ENCODE results near the gene OGN.

The OGN gene

DNA sequence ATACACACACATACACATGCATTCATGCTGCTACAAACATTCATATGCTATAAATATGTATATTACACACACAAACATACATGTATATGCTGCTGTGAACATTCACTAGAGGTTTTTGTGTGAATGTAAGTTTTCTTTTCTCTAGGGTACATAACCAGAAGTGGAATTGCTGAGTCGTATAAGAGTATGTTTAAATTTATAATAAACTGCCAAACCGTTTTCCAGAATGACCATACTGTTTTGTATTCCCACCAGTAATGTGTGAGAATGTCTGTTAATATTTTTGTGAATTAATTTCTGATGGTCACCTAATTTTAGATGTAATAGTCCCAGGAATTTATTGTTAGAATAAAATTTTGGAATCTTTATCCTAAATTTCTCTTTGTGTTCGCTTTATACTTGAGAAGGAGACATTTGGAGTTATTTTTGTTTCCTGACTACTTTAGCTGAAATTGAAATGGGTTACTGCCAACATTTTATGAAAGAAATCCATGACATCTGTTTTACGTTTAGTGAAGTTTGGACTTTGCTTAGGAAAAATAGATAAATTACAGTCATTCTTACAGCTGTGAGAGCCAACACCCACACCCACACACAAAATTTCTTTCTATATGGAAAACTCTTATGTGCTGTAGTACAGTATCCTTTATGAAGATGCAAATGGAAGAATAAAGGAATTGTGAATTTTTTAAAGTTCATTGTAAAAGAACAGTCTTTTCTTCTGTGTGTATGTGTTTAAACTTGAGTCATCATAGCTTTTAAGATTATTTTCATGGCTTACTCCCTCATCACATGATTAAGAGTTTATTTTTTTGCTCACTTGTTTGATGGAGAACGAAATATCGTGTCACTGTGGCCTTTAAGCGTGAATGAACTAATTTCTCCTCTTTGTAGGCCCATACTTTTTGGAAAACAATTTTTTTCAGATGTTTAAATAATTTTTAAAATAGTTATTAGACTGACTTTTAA lies 54.3 kb downstream of the OGN start:
- peaks cover 14% of the 10 kb centered on the region for H3K36me3 ChIP-seq (ENCODE audit: control insufficient read depth, insufficient read depth, low read length)
- no peak overlapping the region for H3K4me3 ChIP-seq (ENCODE audit: extremely low read depth, insufficient read depth, low read length, poor library complexity, severe bottlenecking)
- no CpG with 5 or more reads among the region's 7 CpGs for WGBS, 2 experiments (ENCODE audit: insufficient coverage in 2 of 2)
- peaks cover 15% of the 10 kb centered on the region for H3K9me3 ChIP-seq (ENCODE audit: control insufficient read depth, low read length)
- H3K27ac ChIP-seq (ENCODE audit: low read depth, low read length, severe bottlenecking): no peak overlapping the region
- no peaks in the 10 kb centered on the region for H3K4me1 ChIP-seq (ENCODE audit: control insufficient read depth, insufficient read depth, low read length, poor library complexity, severe bottlenecking)

DNA sequence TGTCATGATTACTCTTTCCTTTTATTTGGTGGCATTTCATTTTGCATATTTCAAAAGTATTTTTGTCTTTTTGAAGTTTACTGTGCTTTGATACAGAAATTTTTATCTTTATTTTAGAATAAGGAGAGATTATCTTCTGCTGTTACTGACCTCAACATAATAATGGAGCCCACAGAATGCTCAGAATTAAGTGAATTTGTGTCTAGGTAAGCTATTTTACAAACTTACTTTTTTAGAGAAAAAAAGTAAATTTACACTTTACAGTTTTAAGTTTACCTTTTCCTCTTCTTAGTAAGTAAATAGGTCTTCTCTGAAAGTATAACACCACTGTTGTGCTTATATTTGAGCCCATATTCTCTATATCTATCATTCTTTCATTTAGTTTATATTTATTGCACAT lies 58.8 kb downstream of the OGN start:
- peaks cover 5% of the 10 kb centered on the region for H3K36me3 ChIP-seq (ENCODE audit: control insufficient read depth, insufficient read depth, low read length)
- no peak overlapping the region for H3K4me3 ChIP-seq (ENCODE audit: extremely low read depth, insufficient read depth, low read length, poor library complexity, severe bottlenecking)
- H3K27ac ChIP-seq (ENCODE audit: low read depth, low read length, severe bottlenecking): no peak overlapping the region
- no peaks in the 10 kb centered on the region for H3K4me1 ChIP-seq (ENCODE audit: control insufficient read depth, insufficient read depth, low read length, poor library complexity, severe bottlenecking)
- no peaks in the 10 kb centered on the region for H3K9me3 ChIP-seq (ENCODE audit: control insufficient read depth, low read length)

DNA sequence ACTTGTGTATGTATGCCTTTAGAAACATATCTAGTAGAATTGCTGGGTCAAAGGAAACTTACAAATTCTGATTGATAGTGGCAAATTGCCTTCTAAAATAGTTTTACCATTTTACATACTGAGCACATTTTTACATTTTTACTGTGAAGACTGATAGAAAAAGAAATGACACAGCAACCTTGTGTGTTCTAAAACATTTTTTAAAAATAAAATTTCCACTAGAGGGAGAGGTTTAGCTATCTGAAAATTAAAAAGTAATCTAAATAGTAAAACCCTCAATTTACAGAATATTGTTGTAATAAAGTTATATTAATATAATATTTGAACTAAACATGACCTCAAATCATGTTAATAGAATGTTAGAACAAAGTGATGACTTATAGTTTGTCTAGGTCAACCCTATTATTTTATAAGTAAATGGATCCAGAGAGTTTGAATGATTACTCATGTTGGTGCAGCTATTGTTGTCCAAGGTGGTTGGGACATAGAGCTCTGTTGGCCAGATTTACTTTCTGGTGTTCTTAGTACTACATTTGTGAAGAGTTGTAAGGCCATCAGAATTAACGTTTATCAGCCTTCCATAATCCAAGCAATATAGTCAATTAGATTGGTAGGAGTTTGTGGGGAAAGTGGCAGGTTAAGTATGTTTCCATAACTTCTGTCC lies 61.4 kb downstream of the OGN start:
- no peak overlapping the region for H3K27ac ChIP-seq (ENCODE audit: low read depth, low read length, severe bottlenecking)
- H3K4me3 ChIP-seq (ENCODE audit: extremely low read depth, insufficient read depth, low read length, poor library complexity, severe bottlenecking): no peak overlapping the region
- H3K4me1 ChIP-seq (ENCODE audit: control insufficient read depth, insufficient read depth, low read length, poor library complexity, severe bottlenecking): no peaks in the 10 kb centered on the region
- no CpG with 5 or more reads among the region's 1 CpG for WGBS, 2 experiments (ENCODE audit: insufficient coverage in 2 of 2)
- H3K9me3 ChIP-seq (ENCODE audit: control insufficient read depth, low read length): no peaks in the 10 kb centered on the region
- peaks cover 26% of the 10 kb centered on the region for H3K36me3 ChIP-seq (ENCODE audit: control insufficient read depth, insufficient read depth, low read length)

DNA sequence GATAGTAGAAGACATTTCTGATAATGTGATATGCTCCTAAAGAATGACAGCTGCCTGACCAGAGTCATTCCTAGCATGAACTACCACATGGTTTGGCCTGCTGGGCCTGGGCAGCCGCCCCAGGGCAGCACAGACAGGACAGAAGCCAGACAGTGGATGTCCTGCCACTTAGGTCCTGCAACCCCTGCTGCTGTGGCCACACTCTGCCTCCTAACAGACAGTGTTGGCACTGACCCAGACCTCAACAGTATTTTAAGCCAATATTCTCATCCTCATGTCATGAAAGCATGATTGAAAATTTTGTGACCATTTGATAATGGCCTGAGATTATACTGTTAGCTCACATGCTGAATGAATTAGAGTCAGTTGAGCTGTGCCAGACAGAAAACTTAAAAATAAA lies 62.8 kb downstream of the OGN start:
- H3K4me1 ChIP-seq (ENCODE audit: control insufficient read depth, insufficient read depth, low read length, poor library complexity, severe bottlenecking): no peaks in the 10 kb centered on the region
- H3K9me3 ChIP-seq (ENCODE audit: control insufficient read depth, low read length): no peaks in the 10 kb centered on the region
- WGBS, 2 experiments (ENCODE audit: insufficient coverage in 2 of 2): 100% methylated on average over 1 of the region's 1 CpG
- peaks cover 27% of the 10 kb centered on the region for H3K36me3 ChIP-seq (ENCODE audit: control insufficient read depth, insufficient read depth, low read length)
- H3K27ac ChIP-seq (ENCODE audit: low read depth, low read length, severe bottlenecking): no peak overlapping the region
- no peak overlapping the region for H3K4me3 ChIP-seq (ENCODE audit: extremely low read depth, insufficient read depth, low read length, poor library complexity, severe bottlenecking)

DNA sequence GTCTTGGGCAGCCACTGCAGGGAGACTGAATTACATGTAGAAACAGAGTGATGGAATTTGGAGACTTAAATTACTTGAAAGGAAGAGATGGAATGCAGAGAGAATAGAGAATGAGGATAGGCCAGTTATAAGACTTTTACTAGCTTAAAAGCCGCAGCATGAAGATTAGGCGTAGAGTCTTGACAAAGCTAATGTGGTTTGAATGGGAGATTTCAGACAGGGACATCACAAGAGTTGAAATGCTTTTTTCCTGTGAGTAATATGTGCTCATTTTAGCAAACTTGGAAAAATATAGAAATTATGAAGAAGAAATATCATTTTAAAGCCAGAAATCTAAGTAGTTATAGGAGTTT lies 71.1 kb downstream of the OGN start:
- Histone ChIP-seq H3K4me3 (ENCODE audit: extremely low read depth, insufficient read depth, low read length, poor library complexity, severe bottlenecking) (no peak overlapping the region), H3K4me1 (ENCODE audit: control insufficient read depth, insufficient read depth, low read length, poor library complexity, severe bottlenecking) (no peaks in the 10 kb centered on the region), H3K27ac (ENCODE audit: low read depth, low read length, severe bottlenecking) (no peak overlapping the region), H3K9me3 (ENCODE audit: control insufficient read depth, low read length) (no peaks in the 10 kb centered on the region), H3K36me3 (ENCODE audit: control insufficient read depth, insufficient read depth, low read length) (peaks cover 4% of the 10 kb centered on the region)
- WGBS, 2 experiments (ENCODE audit: insufficient coverage in 2 of 2): 92 to 97% methylated on average over 2 of the region's 2 CpGs
